ENCODE measurements around the gene BAX.

Gene BAX

GRCh38 chr19:48950159-48950558 lies 4.5 kb upstream of the BAX start:
- no peaks in the 10 kb centered on the region for H3K36me3 ChIP-seq (replicated peaks)
- in situ Hi-C loops (cut with HindIII; ENCODE audit: low pct_ligation_motif_present, low sequenced_read_pairs), result no loop called here
- no peak for TF ChIP-seq CTCF (IDR thresholded peaks at IDR 0.05; ENCODE audit: low read depth, low read length, missing control alignments)
- H3K27ac ChIP-seq, result no peak overlapping the region
- DNase-seq, result no peak
- H3K4me3 ChIP-seq (ENCODE audit: low read depth, low read length), result no peak overlapping the region
- no peaks in the 10 kb centered on the region for H3K27me3 ChIP-seq (replicated peaks)

DNA sequence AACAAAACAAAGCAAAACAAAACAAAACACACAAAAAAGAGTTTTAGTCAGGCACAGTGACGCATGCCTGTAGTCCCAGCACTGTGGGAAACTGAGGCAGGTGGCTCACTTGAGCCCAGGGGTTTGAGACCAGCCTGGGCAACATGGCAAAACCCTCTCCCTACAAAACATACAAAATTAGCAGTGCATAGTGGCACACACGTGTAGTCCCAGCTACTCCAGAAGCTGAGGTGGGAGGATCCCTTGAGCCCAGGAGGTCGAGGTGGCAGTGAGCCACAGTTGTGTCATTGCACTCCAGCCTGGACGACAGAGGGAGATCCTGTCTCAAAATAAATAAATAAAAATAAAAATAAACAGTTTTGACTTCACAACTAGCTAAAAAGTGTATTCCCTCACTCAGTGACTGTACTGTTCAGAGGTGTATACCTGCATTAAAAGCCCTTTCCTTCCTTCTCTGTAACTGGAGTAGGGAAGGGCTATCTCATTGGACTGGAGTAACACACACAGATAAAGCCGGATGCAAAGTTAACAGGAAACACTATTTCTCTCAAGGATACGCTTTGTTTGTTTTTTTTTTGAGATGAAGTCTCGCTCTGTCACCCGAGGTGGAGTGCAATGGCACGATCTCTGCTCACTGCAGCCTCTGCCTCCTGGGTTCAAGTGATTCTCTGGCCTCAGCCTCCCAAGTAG lies 3.7 kb upstream of the BAX start:
- no peak for DNase-seq
- H3K27ac ChIP-seq, result no peak overlapping the region
- in situ Hi-C loops (cut with HindIII; ENCODE audit: low pct_ligation_motif_present, low sequenced_read_pairs), result no loop called here
- no peak for TF ChIP-seq CTCF (IDR thresholded peaks at IDR 0.05; ENCODE audit: low read depth, low read length, missing control alignments)
- H3K4me3 ChIP-seq (ENCODE audit: low read depth, low read length), result no peak overlapping the region
- H3K36me3 ChIP-seq (replicated peaks), result no peaks in the 10 kb centered on the region
- H3K27me3 ChIP-seq (replicated peaks), result no peaks in the 10 kb centered on the region

DNA sequence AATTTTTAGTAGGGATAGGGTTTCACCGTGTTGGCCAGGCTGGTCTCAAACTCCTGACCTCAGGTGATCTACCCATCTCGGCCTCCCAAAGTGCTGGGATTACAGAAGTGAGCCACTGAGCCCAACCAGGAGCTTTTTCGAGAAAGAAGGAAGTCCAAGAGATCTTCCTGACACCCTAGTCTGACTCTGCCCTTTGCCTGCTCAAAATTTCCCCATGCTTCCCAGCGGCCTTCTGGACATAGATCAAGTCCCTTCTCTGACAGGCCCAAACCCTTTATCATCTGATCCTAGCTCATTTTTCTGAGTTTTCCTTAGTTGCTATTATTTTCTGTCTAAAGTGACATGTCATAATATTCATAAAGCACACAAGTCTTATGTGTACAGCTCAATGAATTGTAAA lies 1.5 kb upstream of the BAX start:
- in situ Hi-C loops (cut with HindIII; ENCODE audit: low pct_ligation_motif_present, low sequenced_read_pairs), result no loop called here
- Histone ChIP-seq H3K27me3 (replicated peaks) (no peaks in the 10 kb centered on the region), H3K36me3 (replicated peaks) (peaks cover 3% of the 10 kb centered on the region), H3K27ac (no peak overlapping the region), H3K4me3 (ENCODE audit: low read depth, low read length) (no peak overlapping the region)
- DNase-seq, result no peak
- TF ChIP-seq CTCF (IDR thresholded peaks at IDR 0.05; ENCODE audit: low read depth, low read length, missing control alignments), result no peak

GRCh38 chr19:48953990-48954594 lies 583 bp upstream of the BAX start:
- TF ChIP-seq CTCF (IDR thresholded peaks at IDR 0.05; ENCODE audit: low read depth, low read length, missing control alignments), result no peak
- H3K27me3 ChIP-seq (replicated peaks), result no peaks in the 10 kb centered on the region
- peaks cover 5% of the 10 kb centered on the region for H3K36me3 ChIP-seq (replicated peaks)
- H3K27ac ChIP-seq, result peak overlapping the region; percentile 8
- no peak for DNase-seq
- in situ Hi-C loops (cut with HindIII; ENCODE audit: low pct_ligation_motif_present, low sequenced_read_pairs), result no loop called here
- peak overlapping the region; percentile 88 for H3K4me3 ChIP-seq (ENCODE audit: low read depth, low read length)

DNA sequence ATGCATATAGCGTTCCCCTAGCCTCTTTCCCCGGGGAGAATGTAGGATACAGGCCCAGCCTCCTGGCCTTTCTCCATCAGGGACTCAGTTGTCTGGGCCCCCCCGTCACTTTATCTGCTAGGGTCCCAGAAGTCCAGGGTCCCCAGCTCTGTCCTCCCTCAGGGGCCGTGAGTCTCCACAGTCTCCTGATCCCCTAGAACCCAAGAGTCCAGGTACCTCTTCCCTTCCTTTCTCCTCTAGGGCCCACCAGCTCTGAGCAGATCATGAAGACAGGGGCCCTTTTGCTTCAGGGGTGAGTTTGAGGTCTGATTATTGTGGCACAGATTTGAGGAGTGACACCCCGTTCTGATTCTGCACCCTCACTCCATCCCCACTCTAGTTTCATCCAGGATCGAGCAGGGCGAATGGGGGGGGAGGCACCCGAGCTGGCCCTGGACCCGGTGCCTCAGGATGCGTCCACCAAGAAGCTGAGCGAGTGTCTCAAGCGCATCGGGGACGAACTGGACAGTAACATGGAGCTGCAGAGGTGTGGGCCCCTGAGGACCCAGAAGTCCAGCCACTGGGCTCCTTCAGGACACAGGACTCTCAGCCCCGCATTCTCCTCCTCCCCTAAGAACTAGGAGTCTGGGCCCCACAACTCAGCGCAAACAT lies 758 bp downstream of the BAX start:
- Histone ChIP-seq H3K4me3 (ENCODE audit: low read depth, low read length) (peak overlapping the region; percentile 88), H3K27ac (peak overlapping the region; percentile 93), H3K36me3 (replicated peaks) (peaks cover 5% of the 10 kb centered on the region), H3K27me3 (replicated peaks) (no peaks in the 10 kb centered on the region)
- in situ Hi-C loops (cut with HindIII; ENCODE audit: low pct_ligation_motif_present, low sequenced_read_pairs), result no loop called here
- DNase-seq, result no peak
- no peak for TF ChIP-seq CTCF (IDR thresholded peaks at IDR 0.05; ENCODE audit: low read depth, low read length, missing control alignments)

All from brain microvascular endothelial cell (primary cell).